Central memory CD8-positive, alpha-beta T cell (primary cell): ENCODE data around the gene PYHIN1.

ENCODE experiments used
- ATAC-seq: fragments of 150-1000 bp; cut with Tn5 transposase; replicated peaks from 2 replicates; pipeline ENCODE4 v1.10.0; 2022; ENCODE audit warnings: mild to moderate bottlenecking, moderate FRiP score, moderate number of reproducible peaks; ENCODE audit not compliant: poor library complexity, severe bottlenecking; ENCODE audit errors: extremely low read depth
- DNase-seq, 2 donors: peaks; one replicate each; pipeline ENCODE4 v3.0.0; 2021; ENCODE audit warnings: low spot score in 2 of 2
- H3K27ac Mint-ChIP-seq: one replicate; pipeline ENCODE4 v1.8.0; 2022; ENCODE audit warnings: low read depth, mild to moderate bottlenecking, moderate library complexity, mixed read lengths
- H3K27me3 Mint-ChIP-seq: one replicate; pipeline ENCODE4 v1.8.0; 2022; ENCODE audit warnings: mixed read lengths
- H3K36me3 Mint-ChIP-seq: one replicate; pipeline ENCODE4 v1.8.0; 2022; ENCODE audit warnings: mild to moderate bottlenecking, moderate library complexity, mixed read lengths; ENCODE audit not compliant: insufficient read depth
- H3K4me1 Mint-ChIP-seq: one replicate; pipeline ENCODE4 v1.8.0; 2022; ENCODE audit warnings: mixed read lengths
- H3K4me3 Mint-ChIP-seq: one replicate; pipeline ENCODE4 v1.8.0; 2022; ENCODE audit warnings: mild to moderate bottlenecking, moderate library complexity, mixed read lengths
- H3K9me3 Mint-ChIP-seq: one replicate; pipeline ENCODE4 v1.8.0; 2022; ENCODE audit warnings: mixed read lengths

The PYHIN1 gene

GRCh38 chr1:158931055-158931737 is at the start of gene PYHIN1:
PYHIN1 (plus strand) TSS chr1:158931552; CDS start chr1:158936911, 5,359 bp downstream.
- peaks cover 8% of the 10 kb centered on the region for H3K36me3 Mint-ChIP-seq
- no peaks in the 10 kb centered on the region for H3K27me3 Mint-ChIP-seq
- peak within 1 kb of the TSS; percentile 95 for H3K27ac Mint-ChIP-seq
- H3K4me3 Mint-ChIP-seq, result peak within 1 kb of the TSS; percentile 93
- DNase-seq (peak in 1 of 2 donors; percentile 20), ATAC-seq (peak; percentile 84)
- H3K4me1 Mint-ChIP-seq, result peaks cover 56% of the 10 kb centered on the region
- H3K9me3 Mint-ChIP-seq, result peaks cover 5% of the 10 kb centered on the region

- no peak for ATAC-seq
- no peak overlapping the region for H3K4me3 Mint-ChIP-seq
- DNase-seq, result no peak
- no peaks in the 10 kb centered on the region for H3K36me3 Mint-ChIP-seq
- H3K9me3 Mint-ChIP-seq, result no peaks in the 10 kb centered on the region
- H3K4me1 Mint-ChIP-seq, result peaks cover 6% of the 10 kb centered on the region
- H3K27ac Mint-ChIP-seq, result no peak overlapping the region
- no peaks in the 10 kb centered on the region for H3K27me3 Mint-ChIP-seq
Measured at GRCh38 chr1:158893654-158894053, 37.7 kb upstream of the PYHIN1 start.

GRCh38 chr1:158898722-158899121 is 32.6 kb upstream of the PYHIN1 start:
- H3K36me3 Mint-ChIP-seq, result no peaks in the 10 kb centered on the region
- no peaks in the 10 kb centered on the region for H3K9me3 Mint-ChIP-seq
- DNase-seq (no peak), ATAC-seq (no peak)
- no peak overlapping the region for H3K27ac Mint-ChIP-seq
- no peak overlapping the region for H3K4me3 Mint-ChIP-seq
- no peaks in the 10 kb centered on the region for H3K27me3 Mint-ChIP-seq
- peaks cover 14% of the 10 kb centered on the region for H3K4me1 Mint-ChIP-seq

- DNase-seq (no peak), ATAC-seq (no peak)
- Mint-ChIP-seq H3K4me3 (no peak overlapping the region), H3K27me3 (no peaks in the 10 kb centered on the region), H3K9me3 (no peaks in the 10 kb centered on the region), H3K4me1 (peaks cover 12% of the 10 kb centered on the region), H3K27ac (no peak overlapping the region), H3K36me3 (no peaks in the 10 kb centered on the region)
Measured at GRCh38 chr1:158901623-158902022, 29.7 kb upstream of the PYHIN1 start.

- Mint-ChIP-seq H3K9me3 (peaks cover 23% of the 10 kb centered on the region), H3K4me3 (no peak overlapping the region), H3K27me3 (no peaks in the 10 kb centered on the region), H3K4me1 (no peaks in the 10 kb centered on the region), H3K36me3 (no peaks in the 10 kb centered on the region), H3K27ac (no peak overlapping the region)
- ATAC-seq (no peak), DNase-seq (no peak)
Measured at GRCh38 chr1:158916085-158916484, 15.3 kb upstream of the PYHIN1 start.

GRCh38 chr1:158924677-158925076 is 6.7 kb upstream of the PYHIN1 start:
- Mint-ChIP-seq H3K4me3 (peak overlapping the region; percentile 63), H3K4me1 (peaks cover 48% of the 10 kb centered on the region), H3K36me3 (peaks cover 11% of the 10 kb centered on the region), H3K27me3 (no peaks in the 10 kb centered on the region), H3K27ac (peak overlapping the region; percentile 94), H3K9me3 (peaks cover 13% of the 10 kb centered on the region)
- peak; percentile 85 for ATAC-seq
- no peak for DNase-seq

GRCh38 chr1:158930504-158930903 is 848 bp upstream of the PYHIN1 start:
- peak overlapping the region; percentile 93 for H3K4me3 Mint-ChIP-seq
- peaks cover 55% of the 10 kb centered on the region for H3K4me1 Mint-ChIP-seq
- H3K27me3 Mint-ChIP-seq, result no peaks in the 10 kb centered on the region
- H3K9me3 Mint-ChIP-seq, result peaks cover 5% of the 10 kb centered on the region
- peak overlapping the region; percentile 95 for H3K27ac Mint-ChIP-seq
- H3K36me3 Mint-ChIP-seq, result peaks cover 7% of the 10 kb centered on the region
- DNase-seq, result peak in 1 of 2 donors; percentile 52
- peak; percentile 72 for ATAC-seq

- H3K36me3 Mint-ChIP-seq, result peaks cover 18% of the 10 kb centered on the region
- ATAC-seq (no peak), DNase-seq (no peak)
- H3K27me3 Mint-ChIP-seq, result no peaks in the 10 kb centered on the region
- peak overlapping the region; percentile 93 for H3K4me3 Mint-ChIP-seq
- peak overlapping the region; percentile 95 for H3K27ac Mint-ChIP-seq
- H3K9me3 Mint-ChIP-seq, result peaks cover 5% of the 10 kb centered on the region
- peaks cover 54% of the 10 kb centered on the region for H3K4me1 Mint-ChIP-seq
Measured at GRCh38 chr1:158932171-158932570, 819 bp downstream of the PYHIN1 start.

GRCh38 chr1:158933621-158934020 is 2.3 kb downstream of the PYHIN1 start:
- Mint-ChIP-seq H3K4me1 (peaks cover 50% of the 10 kb centered on the region), H3K27ac (peak overlapping the region; percentile 66), H3K27me3 (no peaks in the 10 kb centered on the region), H3K36me3 (peaks cover 29% of the 10 kb centered on the region), H3K9me3 (peaks cover 5% of the 10 kb centered on the region), H3K4me3 (peak overlapping the region; percentile 79)
- DNase-seq, result no peak
- no peak for ATAC-seq

- ATAC-seq (no peak), DNase-seq (no peak)
- no peak overlapping the region for H3K4me3 Mint-ChIP-seq
- peaks cover 66% of the 10 kb centered on the region for H3K36me3 Mint-ChIP-seq
- peak overlapping the region; percentile 73 for H3K27ac Mint-ChIP-seq
- no peaks in the 10 kb centered on the region for H3K27me3 Mint-ChIP-seq
- H3K9me3 Mint-ChIP-seq, result no peaks in the 10 kb centered on the region
- peaks cover 69% of the 10 kb centered on the region for H3K4me1 Mint-ChIP-seq
Measured at GRCh38 chr1:158939180-158939579, 7.8 kb downstream of the PYHIN1 start.

- Mint-ChIP-seq H3K27ac (peak overlapping the region; percentile 56), H3K4me1 (peaks cover 67% of the 10 kb centered on the region), H3K9me3 (no peaks in the 10 kb centered on the region), H3K4me3 (no peak overlapping the region), H3K27me3 (no peaks in the 10 kb centered on the region), H3K36me3 (peaks cover 82% of the 10 kb centered on the region)
- DNase-seq, result no peak
- no peak for ATAC-seq
Measured at GRCh38 chr1:158941317-158941716, 10.0 kb downstream of the PYHIN1 start.

- Mint-ChIP-seq H3K4me1 (peaks cover 71% of the 10 kb centered on the region), H3K4me3 (no peak overlapping the region), H3K36me3 (peaks cover 81% of the 10 kb centered on the region), H3K27ac (no peak overlapping the region), H3K9me3 (no peaks in the 10 kb centered on the region), H3K27me3 (no peaks in the 10 kb centered on the region)
- ATAC-seq (no peak), DNase-seq (no peak)
Measured at GRCh38 chr1:158942490-158942889, 11.1 kb downstream of the PYHIN1 start.

GRCh38 chr1:158943059-158943458 is 11.7 kb downstream of the PYHIN1 start:
- peaks cover 82% of the 10 kb centered on the region for H3K36me3 Mint-ChIP-seq
- no peak for DNase-seq
- H3K4me1 Mint-ChIP-seq, result peaks cover 76% of the 10 kb centered on the region
- H3K27me3 Mint-ChIP-seq, result no peaks in the 10 kb centered on the region
- ATAC-seq, result no peak
- H3K9me3 Mint-ChIP-seq, result no peaks in the 10 kb centered on the region
- H3K27ac Mint-ChIP-seq, result peak overlapping the region; percentile 80
- H3K4me3 Mint-ChIP-seq, result no peak overlapping the region
